Naive thymus-derived CD8-positive, alpha-beta T cell (primary cell): Measurements from ENCODE around the gene ARFGAP1. TPM values are rescaled to one million over a fixed set of nuclear protein-coding genes. Genes with fewer than 3 reads are reported as not detected.

Source experiments
- ATAC-seq, 2 donors: fragments of 150-1000 bp; cut with Tn5 transposase in 1 of 2; sonication (Bioruptor Pico), chemical (Tn5 transposase) in 1 of 2; 1 replicate in 1 of 2; 2 replicates in 1 of 2; pipeline ENCODE4 v1.10.0; 2021; ENCODE audit warnings: mild to moderate bottlenecking in 2 of 2, moderate library complexity in 2 of 2
- POLR2A ChIA-PET: fragments of 350-600 bp; sonication (Branson Sonifier 250); formaldehyde crosslinking; loops from one replicate; lab custom pipeline; 2021; ENCODE audit warnings: antibody characterized with exemption; lab: Charles Lee
- DNase-seq, 10 donors: peaks; one replicate each; pipeline versions ENCODE4 v3.0.0 to v3.0.0-alpha.2; 2020 to 2022
- H3K27ac Mint-ChIP-seq, 10 donors: one replicate each; pipeline ENCODE4 v1.8.0; 2020 to 2022; ENCODE audit warnings: mild to moderate bottlenecking in 10 of 10, mixed read lengths in 10 of 10, moderate library complexity in 4 of 10, inconsistent platforms in 1 of 10
- H3K27me3 Mint-ChIP-seq, 5 donors: one replicate each; pipeline ENCODE4 v1.8.0; 2021 to 2022; ENCODE audit warnings: mixed read lengths in 5 of 5
- H3K36me3 Mint-ChIP-seq, 3 donors: one replicate each; pipeline ENCODE4 v1.8.0; 2020 to 2022; ENCODE audit warnings: mixed read lengths in 3 of 3, mild to moderate bottlenecking in 2 of 3, inconsistent platforms in 1 of 3
- H3K4me1 Mint-ChIP-seq, 4 donors: one replicate each; pipeline ENCODE4 v1.8.0; 2021 to 2022; ENCODE audit warnings: mixed read lengths in 4 of 4
- H3K4me3 Mint-ChIP-seq, 10 donors: one replicate each; pipeline ENCODE4 v1.8.0; 2020 to 2022; ENCODE audit warnings: mild to moderate bottlenecking in 10 of 10, mixed read lengths in 10 of 10, moderate library complexity in 6 of 10, inconsistent platforms in 1 of 10
- H3K9me3 Mint-ChIP-seq, 9 donors: one replicate each; pipeline ENCODE4 v1.8.0; 2020 to 2022; ENCODE audit warnings: mixed read lengths in 9 of 9, mild to moderate bottlenecking in 3 of 9, inconsistent platforms in 1 of 9, moderate library complexity in 1 of 9
- polyA plus RNA-seq, 3 donors: library from polyadenylated mRNA; unstranded; fragments of 300-500 nt; fragmentation: Illumina TruSeq; gene quantifications; one replicate each; pipeline ENCODE4 v1.2.3, GENCODE V29; 2021
- total RNA-seq, 8 experiments: library from RNA in 2 of 8; stranded (reverse) in 2 of 8; gene quantifications; one replicate each; pipeline ENCODE4 v1.2.3 and lab custom pipeline; 2021 to 2026

ARFGAP1 gene
- total and polyA plus RNA-seq, 5 experiments from 2014 or later, result 11.5 to 101 (median 19.4) TPM

DNA sequence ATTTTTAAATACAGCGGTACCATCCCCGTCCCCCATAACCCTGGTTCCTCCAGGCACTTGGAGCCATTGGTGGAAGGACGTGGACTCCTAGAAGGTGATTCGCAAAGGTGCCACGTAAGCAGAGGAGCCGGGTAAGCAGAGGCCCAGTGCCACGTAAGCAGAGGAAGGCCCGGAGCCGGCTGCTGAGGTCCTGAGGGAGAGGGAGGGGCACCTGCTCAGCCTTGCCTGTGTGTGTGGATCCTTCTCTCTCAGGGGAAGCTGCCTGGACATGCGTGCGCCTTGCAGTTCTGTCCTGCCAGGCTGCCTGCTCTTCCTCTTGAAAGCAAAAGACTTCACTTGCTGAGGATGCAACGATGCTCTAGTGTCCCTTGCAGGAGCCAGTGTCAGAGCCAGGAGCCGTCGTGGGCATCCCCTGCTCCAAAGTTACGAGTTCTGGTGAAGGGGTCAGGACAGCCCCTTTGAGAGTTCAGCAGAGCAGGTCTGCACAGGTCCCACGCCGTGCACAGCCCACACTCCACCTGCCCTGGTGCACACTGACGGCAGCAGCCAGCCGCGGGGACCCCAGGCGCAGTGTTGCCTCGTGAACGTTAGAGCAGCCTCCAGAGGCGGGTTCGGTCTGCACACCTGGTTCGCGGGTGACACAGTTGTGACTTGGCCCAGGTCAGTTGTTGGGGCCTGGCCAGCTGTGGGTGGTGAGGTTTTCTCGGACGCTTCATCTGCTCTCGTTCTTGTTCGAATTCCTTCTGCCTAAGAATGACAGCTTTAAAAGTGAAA lies 16.5 kb upstream of the ARFGAP1 start:
- no peak for DNase-seq
- no peak for ATAC-seq
- H3K9me3 Mint-ChIP-seq, result no peaks in the 10 kb centered on the region
- POLR2A ChIA-PET, result no interaction called here
- peaks cover 0 to 2% (median 0%) of the 10 kb centered on the region in 3 donors for H3K36me3 Mint-ChIP-seq
- no peak overlapping the region for H3K4me3 Mint-ChIP-seq
- peaks cover 18 to 60% (median 30%) of the 10 kb centered on the region in 5 donors for H3K27me3 Mint-ChIP-seq
- no peak overlapping the region for H3K27ac Mint-ChIP-seq
- H3K4me1 Mint-ChIP-seq, result peaks cover 2 to 18% (median 11%) of the 10 kb centered on the region in 4 donors

DNA sequence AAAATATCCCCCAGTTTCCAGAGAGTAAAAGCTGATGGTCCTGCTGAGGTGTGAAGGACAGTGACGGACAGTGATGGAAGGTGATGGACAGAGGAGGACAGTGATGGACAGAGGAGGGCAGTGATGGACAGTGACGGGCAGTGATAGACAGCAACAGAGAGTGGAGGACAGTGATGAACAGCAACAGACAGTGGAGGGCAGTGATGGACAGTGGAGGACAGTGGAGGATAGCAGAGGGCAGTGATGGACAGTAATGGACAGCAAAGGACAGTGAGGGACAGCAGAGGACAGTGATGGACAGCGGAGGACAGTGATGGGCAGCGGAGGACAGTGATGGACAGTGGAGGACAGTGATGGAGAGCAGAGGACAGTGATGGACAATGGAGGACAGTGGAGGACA lies 15.7 kb upstream of the ARFGAP1 start:
- no peak for DNase-seq
- H3K4me1 Mint-ChIP-seq, result peaks cover 2 to 16% (median 13%) of the 10 kb centered on the region in 4 donors
- peaks cover 16 to 56% (median 30%) of the 10 kb centered on the region in 5 donors for H3K27me3 Mint-ChIP-seq
- no peak for ATAC-seq
- H3K9me3 Mint-ChIP-seq, result no peaks in the 10 kb centered on the region
- POLR2A ChIA-PET, result no interaction called here
- peaks cover 0 to 2% (median 0%) of the 10 kb centered on the region in 3 donors for H3K36me3 Mint-ChIP-seq
- no peak overlapping the region for H3K4me3 Mint-ChIP-seq
- peak overlapping the region in 1 of 10 donors; percentile 22 for H3K27ac Mint-ChIP-seq

DNA sequence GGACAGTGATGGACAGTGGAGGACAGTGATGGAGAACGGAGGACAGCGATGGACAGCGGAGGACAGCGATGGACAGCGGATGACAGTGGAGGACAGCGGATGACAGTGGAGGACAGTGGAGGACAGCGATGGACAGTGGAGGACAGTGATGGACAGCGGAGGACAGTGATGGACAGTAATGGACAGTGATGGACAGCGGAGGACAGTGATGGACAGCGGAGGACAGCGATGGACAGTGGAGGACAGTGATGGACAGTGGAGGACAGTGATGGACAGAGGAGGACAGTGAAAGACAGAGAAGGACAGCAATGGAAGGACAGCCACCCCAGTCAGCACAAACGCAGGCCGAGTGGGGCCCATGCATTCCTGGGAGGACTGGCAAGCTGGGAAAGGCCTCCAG lies 15.0 kb upstream of the ARFGAP1 start:
- Mint-ChIP-seq H3K27me3 (peaks cover 15 to 50% (median 29%) of the 10 kb centered on the region in 5 donors), H3K4me3 (no peak overlapping the region), H3K36me3 (peaks cover 0 to 2% (median 0%) of the 10 kb centered on the region in 3 donors), H3K27ac (peak overlapping the region in 1 of 10 donors; percentile 43), H3K9me3 (no peaks in the 10 kb centered on the region), H3K4me1 (peaks cover 8 to 22% (median 16%) of the 10 kb centered on the region in 4 donors)
- ATAC-seq (no peak), DNase-seq (no peak)
- POLR2A ChIA-PET, result no interaction called here

DNA sequence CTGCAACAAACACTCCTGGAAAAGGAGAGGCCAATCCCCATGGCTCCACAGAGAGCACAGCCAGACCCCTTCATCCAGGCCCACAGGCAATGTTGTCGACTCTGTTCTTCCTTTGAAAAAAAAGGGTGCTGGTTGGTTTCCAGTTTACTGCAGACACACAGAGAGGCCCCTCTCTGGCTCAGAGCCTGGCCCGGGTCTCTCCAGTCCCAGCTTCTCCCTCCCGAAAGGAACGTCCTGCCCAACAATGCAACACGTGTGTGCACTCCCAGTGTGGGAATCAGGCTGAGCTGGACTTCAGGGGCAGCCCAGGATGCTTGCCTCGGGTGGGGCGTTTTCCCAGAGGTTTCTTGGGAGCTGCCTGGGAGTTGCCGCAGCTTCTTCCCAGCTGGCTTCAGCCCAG lies 13.8 kb upstream of the ARFGAP1 start:
- Mint-ChIP-seq H3K4me1 (peaks cover 7 to 17% (median 10%) of the 10 kb centered on the region in 4 donors), H3K36me3 (no peaks in the 10 kb centered on the region), H3K27me3 (peaks cover 10 to 47% (median 25%) of the 10 kb centered on the region in 5 donors), H3K9me3 (no peaks in the 10 kb centered on the region), H3K4me3 (no peak overlapping the region), H3K27ac (no peak overlapping the region)
- ATAC-seq, result no peak
- no peak for DNase-seq
- POLR2A ChIA-PET, result interaction anchor here (1.5 kb wide), 1 partner anchor 14 kb away, joined by 5 read pairs; the partner anchor contains the start of gene ARFGAP1

DNA sequence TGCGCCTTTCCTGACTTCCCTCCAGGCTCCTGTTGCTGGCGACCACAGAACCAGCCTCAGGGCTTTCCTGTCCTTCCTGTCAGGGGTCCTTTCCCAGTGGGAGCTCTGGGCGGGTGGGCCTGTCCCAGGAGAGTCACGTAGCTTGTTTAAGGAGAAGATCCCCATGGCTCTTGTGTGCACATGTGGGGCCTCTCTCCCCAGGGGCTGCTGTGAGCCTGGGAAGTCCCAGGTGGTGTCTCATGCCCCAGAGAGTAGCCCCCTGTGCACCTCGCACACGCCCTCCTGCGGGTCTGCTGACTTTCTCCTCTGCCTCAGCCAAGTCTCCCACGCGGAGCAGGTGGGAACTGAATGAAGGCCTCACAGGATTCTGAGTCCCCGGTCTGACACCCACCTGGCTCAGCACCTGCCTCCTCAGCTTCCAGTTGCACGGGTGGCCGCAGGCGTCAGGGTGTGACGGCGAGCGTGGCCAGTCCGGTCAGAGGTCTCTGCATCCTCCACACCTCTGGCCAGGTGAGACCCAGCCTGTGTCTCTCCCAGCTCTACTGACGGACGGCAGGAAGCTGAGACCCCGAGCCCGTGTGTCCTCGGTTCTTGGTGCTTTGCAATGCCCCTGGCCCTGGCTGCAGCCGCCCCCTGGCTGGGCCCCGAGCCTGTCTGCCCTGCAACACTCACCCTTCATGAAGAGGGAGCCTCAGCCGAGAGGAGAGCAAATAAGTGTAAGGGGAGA lies 12.7 kb upstream of the ARFGAP1 start:
- POLR2A ChIA-PET, result interaction anchor here (1.5 kb wide), 1 partner anchor 13 kb away, joined by 5 read pairs; the partner anchor contains the start of gene ARFGAP1
- H3K4me3 Mint-ChIP-seq, result no peak overlapping the region
- no peak overlapping the region for H3K27ac Mint-ChIP-seq
- H3K27me3 Mint-ChIP-seq, result peaks cover 10 to 52% (median 25%) of the 10 kb centered on the region in 5 donors
- H3K4me1 Mint-ChIP-seq, result peaks cover 7 to 12% (median 10%) of the 10 kb centered on the region in 4 donors
- H3K9me3 Mint-ChIP-seq, result no peaks in the 10 kb centered on the region
- no peaks in the 10 kb centered on the region for H3K36me3 Mint-ChIP-seq
- no peak for DNase-seq
- ATAC-seq, result no peak

DNA sequence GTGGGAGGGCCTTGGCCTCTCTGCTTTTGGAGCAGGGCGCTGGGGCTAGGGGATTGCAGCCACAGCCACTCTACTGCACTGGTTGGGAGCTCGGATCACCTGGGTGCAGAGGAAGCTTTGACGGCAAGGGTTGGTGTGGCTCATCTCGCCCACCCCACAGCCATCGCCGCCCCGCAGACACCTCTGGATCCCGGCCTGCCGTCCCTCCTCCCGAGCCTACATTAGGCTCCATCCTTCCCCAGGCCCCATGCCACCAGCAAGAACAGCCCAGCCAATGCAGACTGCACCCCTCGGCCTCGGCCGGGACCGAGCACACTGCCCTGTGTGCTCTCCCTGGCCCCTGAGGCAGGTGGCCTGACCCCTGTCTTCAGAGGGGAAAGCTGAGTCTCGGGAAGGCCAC lies 12.1 kb upstream of the ARFGAP1 start:
- Mint-ChIP-seq H3K27me3 (peaks cover 7 to 49% (median 22%) of the 10 kb centered on the region in 5 donors), H3K9me3 (no peaks in the 10 kb centered on the region), H3K4me1 (peaks cover 5 to 11% (median 8%) of the 10 kb centered on the region in 4 donors), H3K36me3 (no peaks in the 10 kb centered on the region), H3K4me3 (no peak overlapping the region), H3K27ac (no peak overlapping the region)
- DNase-seq, result no peak
- POLR2A ChIA-PET, result no interaction called here
- no peak for ATAC-seq

DNA sequence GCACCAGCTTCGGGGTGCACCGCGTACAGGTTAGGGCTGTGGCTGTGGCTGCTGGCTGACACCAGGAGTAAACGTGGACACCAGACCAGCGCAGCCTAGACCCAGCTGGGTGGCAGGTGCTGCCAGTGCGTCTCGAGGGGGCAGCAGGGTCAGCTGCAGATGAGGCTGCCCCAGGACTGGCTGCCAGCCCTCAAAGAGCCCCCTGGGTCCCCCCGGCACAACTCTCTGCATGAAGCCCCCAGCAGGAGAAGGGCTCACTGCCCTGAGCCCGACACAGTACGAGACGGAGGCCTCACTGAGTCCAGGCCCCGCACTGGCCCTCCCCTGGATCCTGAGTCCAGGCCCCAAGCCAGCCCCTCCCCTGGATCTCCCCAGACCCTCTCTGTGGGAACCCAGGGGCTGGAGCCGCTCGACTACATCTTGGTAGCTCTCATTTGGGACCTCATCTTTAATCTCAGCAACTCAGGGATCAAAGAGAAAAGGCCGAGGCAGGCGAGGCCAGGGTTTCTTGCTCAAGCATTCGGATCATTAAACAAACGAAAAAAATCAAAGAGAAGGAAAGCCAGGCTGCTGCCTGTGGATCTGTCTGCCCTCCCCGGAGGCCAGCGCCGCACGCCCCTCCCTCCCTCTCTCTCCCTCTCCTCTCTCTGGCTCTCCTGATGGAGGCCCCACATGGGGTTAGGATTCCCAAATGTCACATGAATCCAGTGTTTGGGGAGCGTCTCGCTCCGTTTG lies 11.4 kb upstream of the ARFGAP1 start:
- POLR2A ChIA-PET, result no interaction called here
- Mint-ChIP-seq H3K27me3 (peaks cover 6 to 42% (median 14%) of the 10 kb centered on the region in 5 donors), H3K9me3 (no peaks in the 10 kb centered on the region), H3K4me1 (peaks cover 1 to 9% (median 8%) of the 10 kb centered on the region in 4 donors), H3K4me3 (no peak overlapping the region), H3K27ac (peak overlapping the region in 2 of 10 donors; percentile 53 to 86), H3K36me3 (no peaks in the 10 kb centered on the region)
- DNase-seq, result no peak
- ATAC-seq, result no peak

DNA sequence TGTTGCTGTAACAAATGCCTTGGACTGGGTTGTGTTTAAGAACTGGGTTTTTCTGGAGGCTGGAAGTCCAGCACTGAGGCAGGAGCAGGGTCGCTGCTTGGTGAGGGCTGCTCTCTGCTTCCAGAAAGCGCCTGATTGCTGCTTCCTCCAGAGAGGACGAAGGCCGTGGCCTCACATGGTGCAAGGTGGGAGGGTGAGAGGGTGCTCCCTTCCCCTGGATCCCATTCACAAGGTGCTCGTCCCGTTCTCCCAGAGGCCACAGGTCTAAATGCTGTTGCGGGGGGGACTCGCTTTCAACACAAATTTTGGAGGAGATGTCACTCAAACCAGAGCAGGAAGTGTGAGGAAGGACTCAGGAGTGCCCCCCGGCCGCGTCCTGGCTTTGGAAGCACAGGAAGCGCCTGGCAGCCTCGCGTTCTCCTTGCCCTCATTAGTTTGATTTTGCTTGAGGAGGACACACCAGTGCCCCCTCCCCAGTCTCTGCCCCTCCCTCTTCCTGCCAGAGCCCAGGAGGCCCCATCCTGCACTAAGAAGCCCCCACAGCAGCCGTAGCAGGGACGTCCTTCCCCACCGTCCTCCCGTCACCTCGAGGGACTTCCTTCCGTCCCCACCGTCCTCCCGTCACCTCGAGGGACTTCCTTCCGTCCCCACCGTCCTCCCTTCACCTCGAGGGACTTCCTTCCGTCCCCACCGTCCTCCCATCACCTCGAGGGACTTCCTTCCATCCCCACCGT lies 10.7 kb upstream of the ARFGAP1 start:
- Mint-ChIP-seq H3K27me3 (peaks cover 1 to 34% (median 9%) of the 10 kb centered on the region in 5 donors), H3K27ac (peak overlapping the region in 3 of 10 donors; percentile 50 to 86 (median 53)), H3K36me3 (no peaks in the 10 kb centered on the region), H3K9me3 (no peaks in the 10 kb centered on the region), H3K4me1 (peaks cover 1 to 9% (median 8%) of the 10 kb centered on the region in 4 donors), H3K4me3 (peak overlapping the region in 2 of 10 donors; percentile 41 to 65)
- DNase-seq (no peak), ATAC-seq (no peak)
- POLR2A ChIA-PET, result no interaction called here

DNA sequence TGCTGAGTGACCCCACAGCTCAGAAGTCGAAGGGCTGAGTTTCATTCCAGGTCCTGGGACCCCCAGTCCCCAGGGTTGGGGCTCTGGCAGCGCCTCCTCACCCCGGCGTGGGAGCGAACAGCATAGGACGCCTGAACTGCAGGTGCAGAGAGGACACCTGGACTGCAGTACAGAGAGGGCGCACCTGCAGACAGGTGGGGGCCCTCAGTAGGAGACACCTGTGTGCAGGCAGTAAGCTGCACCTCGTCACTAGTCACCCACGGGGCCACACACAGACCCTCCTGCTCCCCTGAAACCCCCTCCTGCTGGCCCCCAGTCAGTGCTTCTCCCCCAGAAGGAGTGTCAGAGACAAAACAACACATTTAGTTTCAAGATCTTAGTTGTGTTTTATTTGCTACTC lies 9.8 kb upstream of the ARFGAP1 start:
- POLR2A ChIA-PET, result no interaction called here
- ATAC-seq, result no peak
- Mint-ChIP-seq H3K9me3 (no peaks in the 10 kb centered on the region), H3K4me3 (peak overlapping the region in 1 of 10 donors; percentile 65), H3K27ac (peak overlapping the region in 2 of 10 donors; percentile 47 to 86), H3K27me3 (peaks cover 0 to 26% (median 8%) of the 10 kb centered on the region in 5 donors), H3K4me1 (peaks cover 1 to 9% (median 8%) of the 10 kb centered on the region in 4 donors), H3K36me3 (no peaks in the 10 kb centered on the region)
- no peak for DNase-seq

DNA sequence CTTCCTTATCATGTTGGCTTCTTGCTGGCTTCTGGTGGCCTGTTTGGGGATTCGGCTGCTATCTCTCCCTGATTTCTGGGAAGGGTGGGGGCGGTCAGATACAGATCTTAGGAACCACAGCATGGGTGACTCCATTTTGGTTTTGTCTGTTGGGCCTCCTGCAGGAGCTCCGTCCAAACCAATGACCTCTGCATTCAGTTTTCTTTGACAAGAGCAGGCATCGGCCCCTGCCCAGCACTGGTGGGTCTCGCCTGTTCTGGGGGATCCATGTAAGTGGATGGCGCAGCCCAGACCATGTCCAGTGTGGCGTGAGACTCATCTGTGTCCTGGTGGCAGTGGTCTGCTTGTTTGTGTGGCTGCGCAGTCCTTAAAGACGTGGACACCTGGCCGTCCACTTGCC lies 8.6 kb upstream of the ARFGAP1 start:
- peak overlapping the region in 1 of 10 donors; percentile 8 for H3K27ac Mint-ChIP-seq
- DNase-seq, result no peak
- H3K27me3 Mint-ChIP-seq, result peaks cover 0 to 25% (median 8%) of the 10 kb centered on the region in 5 donors
- H3K9me3 Mint-ChIP-seq, result no peaks in the 10 kb centered on the region
- H3K36me3 Mint-ChIP-seq, result no peaks in the 10 kb centered on the region
- peaks cover 1 to 9% (median 8%) of the 10 kb centered on the region in 4 donors for H3K4me1 Mint-ChIP-seq
- H3K4me3 Mint-ChIP-seq, result no peak overlapping the region
- POLR2A ChIA-PET, result no interaction called here
- ATAC-seq, result no peak

DNA sequence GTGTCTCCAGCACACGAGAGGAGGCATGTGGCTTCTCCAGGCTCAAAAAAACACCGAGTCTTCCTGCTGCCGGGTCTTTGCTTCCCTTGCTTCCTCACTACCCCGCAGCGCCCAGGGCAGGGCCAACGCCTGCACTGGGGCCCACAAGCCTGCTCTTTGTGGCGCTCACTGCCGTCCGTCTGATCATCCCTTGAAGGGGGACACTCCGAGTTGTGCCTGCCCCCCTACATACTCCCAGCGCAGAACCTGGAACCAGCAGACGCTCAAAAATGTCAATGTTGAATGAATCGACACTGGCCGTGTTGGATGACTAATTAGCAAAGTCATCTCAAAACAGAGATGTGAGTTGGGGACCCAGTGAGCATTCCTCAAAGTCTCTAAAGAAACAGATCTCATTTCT lies 8.1 kb upstream of the ARFGAP1 start:
- H3K36me3 Mint-ChIP-seq, result no peaks in the 10 kb centered on the region
- POLR2A ChIA-PET, result no interaction called here

More for the DNA sequence above, 8.1 kb upstream of the ARFGAP1 start:
- Mint-ChIP-seq H3K9me3 (no peaks in the 10 kb centered on the region), H3K27ac (no peak overlapping the region), H3K4me1 (peaks cover 1 to 9% (median 8%) of the 10 kb centered on the region in 4 donors), H3K27me3 (peaks cover 0 to 23% (median 8%) of the 10 kb centered on the region in 5 donors), H3K4me3 (no peak overlapping the region)
- ATAC-seq, result no peak
- DNase-seq, result no peak
